ENCODE measurements around the gene LAX1.

DNA sequence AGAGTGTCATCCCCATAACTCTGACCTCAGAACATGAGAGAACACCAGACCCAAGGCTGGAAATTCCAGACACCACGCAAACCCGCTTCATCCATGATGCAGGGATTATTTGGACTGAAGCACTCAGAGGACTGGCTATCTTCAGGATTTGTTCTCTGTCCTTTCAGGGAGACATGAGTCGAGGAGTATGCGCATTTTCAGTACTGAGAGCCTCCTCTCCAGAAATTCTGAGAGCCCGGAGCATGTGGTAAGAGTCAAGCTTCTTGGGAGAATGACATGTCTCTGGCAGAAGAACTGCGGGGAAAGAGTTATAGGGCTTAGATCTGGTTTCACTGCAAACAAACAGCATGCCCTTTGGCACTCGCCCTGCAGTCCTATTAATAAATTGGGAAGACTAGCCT, 6.9 kb downstream of the LAX1 start:
- TF ChIP-seq, protein P1, sequence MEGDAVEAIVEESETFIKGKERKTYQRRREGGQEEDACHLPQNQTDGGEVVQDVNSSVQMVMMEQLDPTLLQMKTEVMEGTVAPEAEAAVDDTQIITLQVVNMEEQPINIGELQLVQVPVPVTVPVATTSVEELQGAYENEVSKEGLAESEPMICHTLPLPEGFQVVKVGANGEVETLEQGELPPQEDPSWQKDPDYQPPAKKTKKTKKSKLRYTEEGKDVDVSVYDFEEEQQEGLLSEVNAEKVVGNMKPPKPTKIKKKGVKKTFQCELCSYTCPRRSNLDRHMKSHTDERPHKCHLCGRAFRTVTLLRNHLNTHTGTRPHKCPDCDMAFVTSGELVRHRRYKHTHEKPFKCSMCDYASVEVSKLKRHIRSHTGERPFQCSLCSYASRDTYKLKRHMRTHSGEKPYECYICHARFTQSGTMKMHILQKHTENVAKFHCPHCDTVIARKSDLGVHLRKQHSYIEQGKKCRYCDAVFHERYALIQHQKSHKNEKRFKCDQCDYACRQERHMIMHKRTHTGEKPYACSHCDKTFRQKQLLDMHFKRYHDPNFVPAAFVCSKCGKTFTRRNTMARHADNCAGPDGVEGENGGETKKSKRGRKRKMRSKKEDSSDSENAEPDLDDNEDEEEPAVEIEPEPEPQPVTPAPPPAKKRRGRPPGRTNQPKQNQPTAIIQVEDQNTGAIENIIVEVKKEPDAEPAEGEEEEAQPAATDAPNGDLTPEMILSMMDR (IDR thresholded peaks at IDR 0.05; ENCODE audit: low read depth, low read length) = no peak
- no peak for TF ChIP-seq EZH2phosphoT487 (IDR thresholded peaks at IDR 0.05; ENCODE audit: low read depth)
